Aorta (tissue), 5 donors: ENCODE results near the gene ARHGAP33. TPM values are rescaled to one million over a fixed set of nuclear protein-coding genes. Genes with fewer than 3 reads are reported as not detected.

ENCODE experiments used
- ATAC-seq: fragments of 200-7000 bp; cut with Tn5 transposase; one replicate; pipeline ENCODE4 v1.9.1; 2022; ENCODE audit warnings: moderate library complexity; ENCODE audit not compliant: low FRiP score
- DNase-seq, 2 donors: peaks; one replicate each; pipeline ENCODE4 v3.0.0-alpha.2; 2020
- H3K27ac ChIP-seq, 2 donors: one replicate each; pipeline ENCODE4 v1.5.1; 2013; ENCODE audit warnings: low read length in 2 of 2, mild to moderate bottlenecking in 2 of 2, moderate library complexity in 2 of 2, control low read depth in 1 of 2, inconsistent platforms in 1 of 2, low read depth in 1 of 2
- H3K27me3 ChIP-seq, 2 donors: one replicate each; pipeline ENCODE4 v1.6.1; 2013; ENCODE audit warnings: control low read depth in 1 of 2, low read length in 1 of 2, mild to moderate bottlenecking in 1 of 2, moderate library complexity in 1 of 2; ENCODE audit not compliant: insufficient read depth in 2 of 2, control insufficient read depth in 1 of 2
- H3K36me3 ChIP-seq, 2 donors: one replicate each; pipeline ENCODE4 v1.6.1; 2013; ENCODE audit warnings: control low read depth in 1 of 2, low read length in 1 of 2, mild to moderate bottlenecking in 1 of 2; ENCODE audit not compliant: insufficient read depth in 2 of 2, control insufficient read depth in 1 of 2
- H3K4me1 ChIP-seq, 2 donors: one replicate each; pipeline ENCODE4 v1.6.1; 2013; ENCODE audit warnings: low read length in 2 of 2, control low read depth in 1 of 2, mild to moderate bottlenecking in 1 of 2, moderate library complexity in 1 of 2; ENCODE audit not compliant: insufficient read depth in 2 of 2, control insufficient read depth in 1 of 2
- H3K4me3 ChIP-seq, 2 donors: one replicate each; pipeline ENCODE4 v1.5.1; 2013; ENCODE audit warnings: low read length in 2 of 2, control low read depth in 1 of 2, mild to moderate bottlenecking in 1 of 2
- H3K9me3 ChIP-seq: one replicate; pipeline ENCODE4 v1.6.1; 2013; ENCODE audit warnings: mild to moderate bottlenecking, low read length; ENCODE audit not compliant: control insufficient read depth
- WGBS, 2 donors: extraction: QIAGEN DNeasy Blood & Tissue Kit; methylation state at CpG; one replicate each; pipeline ENCODE4 v1.1.7; 2013; 5-methylcytosine and 5-hydroxymethylcytosine counted together
- intact Hi-C, 2 donors: fragments of 100-400 bp; cut with DNase I; formaldehyde crosslinking; loops; one replicate each; pipeline versions ENCODE4 v1.14.2 to v1.15.0; 2022
- polyA plus RNA-seq, 2 donors: library from polyadenylated mRNA; stranded (reverse); fragments of 200-250 nt; gene quantifications; one replicate each; pipeline ENCODE4 v1.2.3, GENCODE V29; 2013
- total RNA-seq, 2 donors: library from RNA; stranded (reverse); fragmentation: NEBNext Ultra II Directional; extraction: Animal tissue kit (Norgen Biotek cat#: 25700); gene quantifications; one replicate each; pipeline ENCODE4 v1.2.1, GENCODE V29; 2021
- donor health status: healthy with polysubstance abuse.
- donor health status: Bipolar disorder and iron deficiency.
- donor health status: DM: no; HTN: no; CAD: no.
- donor health status: DM: no; HTN: no; CAD: no.
- donor health status: DM: yes; HTN: yes; CAD: no.

The ARHGAP33 gene
- total and polyA plus RNA-seq, 4 donors, result 1.9 to 27.8 (median 17.2) TPM

DNA sequence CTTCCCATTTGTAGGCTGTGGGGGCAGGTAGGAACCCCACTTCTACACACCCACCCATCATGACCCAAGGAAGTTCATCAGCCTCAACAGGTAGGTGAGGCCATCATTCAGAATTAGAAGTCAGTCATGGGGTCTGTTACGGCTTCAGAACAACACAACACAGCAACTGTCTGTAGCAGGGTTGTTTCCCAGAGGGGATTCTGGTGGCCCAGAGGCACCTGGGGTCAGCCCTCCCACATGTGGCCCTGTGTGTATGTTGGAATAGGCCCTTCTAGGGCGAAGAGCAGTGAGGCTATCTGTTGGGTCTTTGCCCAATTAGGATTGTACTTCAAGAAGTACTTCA, 36.5 kb upstream of the ARHGAP33 start:
- H3K27me3 ChIP-seq, result no peaks in the 10 kb centered on the region
- 65 to 70% methylated on average over 2 of the region's 2 CpGs for WGBS, 2 donors
- peaks cover 2 to 5% of the 10 kb centered on the region in 2 donors for H3K36me3 ChIP-seq
- ATAC-seq (no peak), DNase-seq (no peak)
- intact Hi-C loops, result no loop called here
- H3K4me3 ChIP-seq, result no peak overlapping the region
- no peaks in the 10 kb centered on the region for H3K9me3 ChIP-seq
- no peaks in the 10 kb centered on the region for H3K4me1 ChIP-seq
- no peak overlapping the region for H3K27ac ChIP-seq

DNA sequence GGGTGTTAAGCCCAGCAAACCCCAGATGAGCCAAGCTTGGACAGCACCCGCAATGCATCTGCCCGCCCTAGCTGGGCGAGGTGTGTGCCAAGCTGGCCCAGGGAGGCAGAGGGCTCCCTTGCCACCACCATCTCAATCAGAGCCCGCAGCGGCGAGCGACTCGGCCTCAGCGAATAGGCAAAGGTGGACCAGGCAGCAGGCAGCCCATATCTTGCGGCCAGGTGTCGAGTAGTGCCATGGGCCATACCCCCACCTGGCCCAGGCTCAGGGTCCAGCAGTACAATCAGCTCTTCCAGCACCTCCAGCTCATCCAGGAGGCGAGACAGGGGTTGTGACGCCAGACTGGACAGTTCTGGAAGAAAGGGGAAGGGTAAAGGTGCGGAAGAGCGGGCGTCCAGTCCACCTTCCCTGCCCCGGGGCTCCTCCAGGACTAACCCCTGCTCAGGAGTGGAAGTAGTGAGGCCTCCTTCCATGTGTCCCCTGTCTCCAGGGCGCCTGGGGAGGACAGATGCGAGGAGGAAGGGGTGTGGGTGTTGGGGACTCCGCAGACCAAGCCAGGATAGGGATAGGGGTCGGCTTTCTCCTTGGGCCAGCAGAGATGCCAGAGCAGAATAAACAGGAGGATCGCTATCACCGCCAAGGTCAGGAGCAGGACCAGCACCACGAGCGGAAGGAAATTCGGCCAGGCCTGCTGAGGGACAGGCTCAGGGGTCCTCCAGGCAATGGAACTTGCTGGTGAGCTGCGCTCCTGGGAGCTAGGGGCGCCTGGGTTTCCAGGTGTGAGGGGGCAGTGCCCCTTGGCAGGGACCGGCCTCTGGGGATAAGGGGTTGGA, 35.9 kb upstream of the ARHGAP33 start:
- H3K36me3 ChIP-seq, result peaks cover 2 to 5% of the 10 kb centered on the region in 2 donors
- peak; percentile 54 to 72 for DNase-seq

DNA sequence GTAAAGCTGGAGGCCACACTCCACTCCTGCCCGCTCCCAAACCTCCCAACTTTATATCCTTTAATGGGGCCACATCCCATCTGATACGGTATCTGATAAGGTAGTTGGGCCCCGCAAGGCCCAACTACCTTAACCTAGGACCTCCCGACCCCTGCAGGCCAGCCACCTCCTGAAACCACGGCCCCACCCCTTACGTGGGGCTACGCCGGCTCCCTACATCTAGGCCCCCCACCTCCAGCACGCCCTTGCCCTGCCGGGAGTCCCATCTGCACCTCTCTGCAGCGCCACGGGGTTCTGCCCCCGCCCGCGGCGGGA, 35.3 kb upstream of the ARHGAP33 start:
- intact Hi-C loops, result loop anchor here in 1 of 2 donors (10.0 kb wide), 1 partner anchor 405 kb away; the partner anchor contains the start of gene CAPNS1
- no peaks in the 10 kb centered on the region for H3K4me1 ChIP-seq
- no peaks in the 10 kb centered on the region for H3K9me3 ChIP-seq
- DNase-seq, result no peak
- peak overlapping the region in 1 of 2 donors; percentile 52 for H3K27ac ChIP-seq
- peaks cover 2 to 5% of the 10 kb centered on the region in 2 donors for H3K36me3 ChIP-seq
- peak overlapping the region; percentile 29 to 32 for H3K4me3 ChIP-seq
- ATAC-seq, result no peak
- 2 to 5% methylated on average over 10 to 16 of the region's 16 CpGs for WGBS, 2 donors
- no peaks in the 10 kb centered on the region for H3K27me3 ChIP-seq

More for the DNA sequence above, 35.9 kb upstream of the ARHGAP33 start:
- H3K27ac ChIP-seq, result peak overlapping the region in 1 of 2 donors; percentile 52
- intact Hi-C loops, result loop anchor here in 1 of 2 donors (10.0 kb wide), 1 partner anchor 405 kb away; the partner anchor contains the start of gene CAPNS1
- H3K4me1 ChIP-seq, result no peaks in the 10 kb centered on the region
- no peak for ATAC-seq
- H3K9me3 ChIP-seq, result no peaks in the 10 kb centered on the region
- WGBS, 2 donors, result 73 to 74% methylated on average over 29 of the region's 29 CpGs
- H3K4me3 ChIP-seq, result peak overlapping the region in 1 of 2 donors; percentile 32
- H3K27me3 ChIP-seq, result no peaks in the 10 kb centered on the region

DNA sequence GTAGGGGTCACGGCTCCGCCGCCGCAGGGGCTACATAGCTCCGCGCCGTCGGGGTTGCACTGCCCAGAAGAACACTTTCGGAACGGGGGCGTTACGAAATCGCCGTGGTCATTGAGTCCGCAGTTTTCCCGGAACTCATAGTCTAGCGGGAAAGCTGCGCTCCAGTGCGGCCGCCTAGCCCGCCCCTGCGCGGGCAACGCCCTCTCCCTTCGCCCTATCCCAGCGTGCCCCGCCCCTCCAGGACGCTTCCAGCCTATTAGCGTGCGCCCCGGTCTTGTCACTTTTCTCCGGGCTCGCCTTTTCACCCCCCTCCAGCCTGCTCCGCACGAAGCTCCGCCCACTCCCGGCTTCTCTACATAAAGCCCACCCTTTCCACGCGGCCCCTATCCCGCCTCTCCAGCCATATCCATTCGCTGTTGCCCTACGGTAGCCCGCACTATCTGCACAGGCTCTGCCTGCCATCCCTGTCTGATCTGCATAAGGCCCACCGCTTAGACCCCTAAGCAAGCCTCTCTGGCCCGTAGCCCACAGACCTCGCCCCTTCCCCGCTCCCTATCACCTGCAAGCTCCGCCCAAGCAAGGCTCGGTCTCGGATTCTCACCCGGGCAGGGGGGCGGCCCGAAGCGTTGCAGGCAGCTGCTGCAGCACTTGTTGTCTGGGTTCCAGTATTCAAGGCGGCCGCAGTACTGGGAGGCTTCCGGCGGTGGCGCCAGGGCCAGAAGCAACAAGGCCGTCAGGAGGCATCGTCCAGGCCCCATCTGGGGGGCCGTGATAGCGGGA, 34.8 kb upstream of the ARHGAP33 start:
- DNase-seq (peak; percentile 99), ATAC-seq (peak; percentile 93)
- intact Hi-C loops, result loop anchor here in 1 of 2 donors (10.0 kb wide), 1 partner anchor 404 kb away; the partner anchor contains the start of gene CAPNS1
- peak overlapping the region in 1 of 2 donors; percentile 79 for H3K27ac ChIP-seq
- peak overlapping the region; percentile 32 to 59 for H3K4me3 ChIP-seq
- H3K27me3 ChIP-seq, result no peaks in the 10 kb centered on the region
- no peaks in the 10 kb centered on the region for H3K9me3 ChIP-seq
- H3K36me3 ChIP-seq, result peaks cover 2 to 5% of the 10 kb centered on the region in 2 donors
- 0% methylated on average over 53 to 63 of the region's 63 CpGs for WGBS, 2 donors
- H3K4me1 ChIP-seq, result no peaks in the 10 kb centered on the region

DNA sequence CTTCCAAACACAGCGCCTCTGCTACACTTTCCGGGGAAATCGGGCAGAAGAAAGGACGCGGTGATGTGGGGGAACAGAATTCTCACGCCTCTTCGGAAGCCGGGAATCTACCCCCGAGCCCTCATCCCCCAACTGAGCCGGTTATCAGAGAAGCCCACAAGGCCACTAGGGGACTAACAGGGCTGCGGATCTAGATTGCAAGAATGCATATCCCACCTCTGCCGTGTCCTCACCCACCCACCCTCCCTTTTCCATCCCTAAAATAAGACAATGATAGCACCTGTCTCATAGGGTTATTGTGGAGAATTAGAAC, 34.2 kb upstream of the ARHGAP33 start:
- intact Hi-C loops, result loop anchor here in 1 of 2 donors (10.0 kb wide), 1 partner anchor 404 kb away; the partner anchor contains the start of gene CAPNS1
- H3K36me3 ChIP-seq, result peaks cover 2 to 5% of the 10 kb centered on the region in 2 donors
- H3K27ac ChIP-seq, result peak overlapping the region in 1 of 2 donors; percentile 79
- H3K4me1 ChIP-seq, result no peaks in the 10 kb centered on the region
- DNase-seq (no peak), ATAC-seq (no peak)
- WGBS, 2 donors, result 1 to 3% methylated on average over 12 of the region's 12 CpGs
- H3K9me3 ChIP-seq, result no peaks in the 10 kb centered on the region
- H3K4me3 ChIP-seq, result peak overlapping the region; percentile 31 to 59
- H3K27me3 ChIP-seq, result no peaks in the 10 kb centered on the region

DNA sequence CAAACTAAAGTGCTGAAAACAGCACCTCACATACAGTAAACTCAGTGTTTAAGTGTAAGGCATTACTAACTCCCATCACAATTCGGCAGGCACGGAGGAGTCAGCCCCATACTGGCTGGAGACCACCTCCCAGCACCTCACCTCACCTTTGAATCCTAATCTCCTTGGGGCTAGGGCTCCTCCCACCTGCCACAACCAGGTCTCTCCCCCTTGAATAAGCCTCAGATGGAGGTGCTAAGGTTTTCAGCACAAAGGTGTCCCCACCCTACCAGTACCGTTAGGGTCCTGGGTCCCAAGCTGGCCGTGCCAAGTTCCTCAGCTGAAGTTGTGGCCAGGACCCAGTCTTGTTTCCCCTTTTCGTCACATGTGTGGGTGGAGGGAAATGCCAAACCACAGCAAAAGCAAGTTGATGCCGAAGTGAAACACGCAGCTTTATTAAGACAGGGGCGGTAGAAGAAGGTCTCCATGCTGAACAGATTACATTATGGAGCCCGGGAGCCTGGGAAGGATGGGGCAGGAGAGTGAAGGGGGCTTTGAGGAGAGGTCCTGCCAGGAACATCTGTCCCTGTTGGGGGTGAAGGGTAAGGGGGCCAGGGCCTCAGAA, 33.1 kb upstream of the ARHGAP33 start, which contains the start of gene IGFLR1:
TSS of gene IGFLR1 (minus strand) at position 332 of the 604 bp plus-strand sequence. CDS start 1,272 bp downstream, outside the sequence.
- no peak within 1 kb of the TSS for H3K27ac ChIP-seq
- DNase-seq (peak in 1 of 2 donors; percentile 76), ATAC-seq (no peak)
- no peak within 1 kb of the TSS for H3K4me3 ChIP-seq
- H3K36me3 ChIP-seq, result peaks cover 2 to 5% of the 10 kb centered on the region in 2 donors
- H3K9me3 ChIP-seq, result no peaks in the 10 kb centered on the region
- no peaks in the 10 kb centered on the region for H3K27me3 ChIP-seq
- 82 to 85% methylated on average over 9 of the region's 9 CpGs for WGBS, 2 donors
- no peaks in the 10 kb centered on the region for H3K4me1 ChIP-seq
- intact Hi-C loops, result loop anchor here in 1 of 2 donors (10.0 kb wide), 1 partner anchor 403 kb away; the partner anchor contains the start of gene CAPNS1

DNA sequence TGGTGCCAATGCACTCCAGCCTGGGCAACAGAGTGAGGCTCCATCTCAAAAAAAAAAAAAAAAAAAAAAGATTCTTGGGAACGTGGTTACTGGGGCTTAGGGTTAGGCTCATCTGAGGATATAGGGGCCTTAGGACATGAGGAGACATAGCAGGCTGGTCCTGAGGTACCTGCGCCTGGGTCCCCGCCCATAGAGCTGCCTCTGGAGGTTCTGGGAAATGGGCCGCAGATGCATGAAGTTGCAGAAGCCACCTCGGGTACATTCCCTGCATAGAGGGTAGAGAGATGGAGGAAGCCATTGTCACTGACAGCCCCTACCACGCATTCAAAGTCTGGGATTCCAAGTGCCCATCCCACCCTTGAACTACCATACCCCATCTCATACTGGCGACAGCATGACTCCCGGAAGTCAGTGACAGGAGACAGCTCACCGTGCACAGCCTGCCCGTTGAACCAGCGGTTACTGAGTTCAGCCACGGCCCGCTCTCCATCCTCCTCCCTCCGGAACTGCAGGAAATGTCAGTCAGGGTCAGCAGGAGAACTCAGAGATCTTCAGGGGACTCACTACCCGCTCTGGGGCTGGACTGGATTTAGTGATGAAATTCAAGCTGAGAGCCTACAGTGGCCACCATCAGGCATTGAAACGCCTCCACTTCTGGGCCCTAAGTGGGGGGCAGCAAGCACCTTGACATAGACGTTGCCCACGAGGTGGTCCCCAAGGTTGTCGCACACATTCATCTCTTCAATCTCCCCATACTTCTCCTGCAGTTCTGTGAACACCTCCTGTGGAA, 31.5 kb upstream of the ARHGAP33 start:
- peak in 1 of 2 donors; percentile 68 for DNase-seq
- Histone ChIP-seq H3K4me1 (no peaks in the 10 kb centered on the region), H3K4me3 (no peak overlapping the region), H3K27ac (no peak overlapping the region), H3K27me3 (no peaks in the 10 kb centered on the region), H3K9me3 (no peaks in the 10 kb centered on the region), H3K36me3 (peaks cover 0 to under 1% of the 10 kb centered on the region in 2 donors)
- WGBS, 2 donors, result 87 to 88% methylated on average over 19 of the region's 19 CpGs
- intact Hi-C loops, result loop anchor here (2.0 to 10.0 kb wide), 2 partner anchors 187 to 401 kb away; partner anchors contain the start of gene CAPNS1 (in 1 of the 2)
- ATAC-seq, result no peak
